Thyroid gland (tissue), 4 donors: ENCODE results near the gene NUB1. TPM values are rescaled to one million over a fixed set of nuclear protein-coding genes. Genes with fewer than 3 reads are reported as not detected.

ENCODE experiments used
- DNase-seq, 2 donors: peaks; one replicate each; pipeline ENCODE4 v3.0.0-alpha.2; 2019
- H3K27ac ChIP-seq, 3 donors: fragments of 200-600 bp; sonication (generic); 1 replicate in 2 of 3; 2 replicates in 1 of 3; pipeline ENCODE4 v1.5.1; 2016 to 2019; ENCODE audit warnings: mild to moderate bottlenecking in 1 of 3, moderate library complexity in 1 of 3
- H3K27me3 ChIP-seq: fragments of 200-600 bp; sonication (generic); one replicate; pipeline ENCODE4 v1.5.1; 2019
- H3K36me3 ChIP-seq, 2 donors: fragments of 200-600 bp; sonication (generic); one replicate each; pipeline ENCODE4 v1.5.1; 2016 to 2019
- H3K4me1 ChIP-seq, 2 donors: fragments of 200-600 bp; sonication (generic); one replicate each; pipeline ENCODE4 v1.5.1; 2017 to 2019
- H3K4me3 ChIP-seq, 3 donors: fragments of 200-600 bp; sonication (generic); replicated peaks in 1 of 3; 1 replicate in 2 of 3; 2 replicates in 1 of 3; pipeline ENCODE4 v1.5.1; 2016; ENCODE audit warnings: mild to moderate bottlenecking in 1 of 3
- H3K9me3 ChIP-seq: fragments of 200-600 bp; sonication (generic); one replicate; pipeline ENCODE4 v1.5.1; 2017
- POLR2A ChIP-seq, 2 donors: fragments of 450-650 bp; IDR thresholded peaks; one replicate each; pipeline ENCODE4 v1.6.1; 2017; ENCODE audit warnings: antibody characterized with exemption in 2 of 2, mild to moderate bottlenecking in 2 of 2, moderate library complexity in 1 of 2
- WGBS, 2 donors: methylation state at CpG; one replicate each; pipeline ENCODE4 v1.1.5; 2017; 5-methylcytosine and 5-hydroxymethylcytosine counted together
- intact Hi-C: fragments of 100-400 bp; cut with DNase I; formaldehyde crosslinking; loops from one replicate; pipeline ENCODE4 v1.15.1; 2023
- total RNA-seq, 4 donors: library from RNA; depleted of rRNA; stranded (reverse); fragments of >200 nt; gene quantifications; one replicate each; pipeline ENCODE4 v1.2.3, GENCODE V29; 2016
- TF ChIP-seq, protein P1 (sequence below), 6 experiments: fragments of 200-600 bp in 3 of 6; fragments of 450-650 bp in 3 of 6; sonication (generic) in 3 of 6; IDR thresholded peaks; one replicate each; pipeline ENCODE4 v1.5.1; 2016 to 2019; ENCODE audit warnings: antibody characterized with exemption in 6 of 6, mild to moderate bottlenecking in 2 of 6, inconsistent platforms in 1 of 6, moderate library complexity in 1 of 6

NUB1 gene
- total RNA-seq, 4 donors from 2014 or later = 56.9 to 75.5 (median 71.4) TPM

DNA sequence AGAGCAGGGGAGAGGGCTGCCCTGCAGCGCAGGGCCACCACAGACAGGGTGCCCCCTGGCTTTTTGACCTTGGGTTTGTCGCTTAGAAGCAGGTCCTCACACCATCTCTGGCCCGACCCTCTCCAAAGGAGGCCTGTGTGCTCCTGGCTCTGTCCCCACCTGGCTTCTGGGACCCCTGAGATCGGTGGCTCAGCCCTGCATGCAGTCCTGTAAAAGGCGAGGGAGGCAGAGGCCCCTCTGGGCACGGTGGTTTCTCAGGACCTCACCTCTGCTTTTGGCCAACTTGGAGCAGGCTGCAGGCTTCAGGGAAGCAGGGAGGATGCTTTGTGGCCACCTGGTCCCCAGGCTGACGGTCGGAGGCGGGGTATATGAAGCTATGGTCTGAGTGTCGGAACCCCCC lies 46.8 kb downstream of the NUB1 start:
- Histone ChIP-seq H3K27me3 (no peaks in the 10 kb centered on the region), H3K4me1 (peaks cover 17 to 19% of the 10 kb centered on the region in 2 donors), H3K9me3 (no peaks in the 10 kb centered on the region), H3K4me3 (no peak overlapping the region), H3K36me3 (no peaks in the 10 kb centered on the region), H3K27ac (no peak overlapping the region)
- DNase-seq = no peak
- TF ChIP-seq POLR2A (IDR thresholded peaks at IDR 0.05) = no peak
- TF ChIP-seq, protein P1, sequence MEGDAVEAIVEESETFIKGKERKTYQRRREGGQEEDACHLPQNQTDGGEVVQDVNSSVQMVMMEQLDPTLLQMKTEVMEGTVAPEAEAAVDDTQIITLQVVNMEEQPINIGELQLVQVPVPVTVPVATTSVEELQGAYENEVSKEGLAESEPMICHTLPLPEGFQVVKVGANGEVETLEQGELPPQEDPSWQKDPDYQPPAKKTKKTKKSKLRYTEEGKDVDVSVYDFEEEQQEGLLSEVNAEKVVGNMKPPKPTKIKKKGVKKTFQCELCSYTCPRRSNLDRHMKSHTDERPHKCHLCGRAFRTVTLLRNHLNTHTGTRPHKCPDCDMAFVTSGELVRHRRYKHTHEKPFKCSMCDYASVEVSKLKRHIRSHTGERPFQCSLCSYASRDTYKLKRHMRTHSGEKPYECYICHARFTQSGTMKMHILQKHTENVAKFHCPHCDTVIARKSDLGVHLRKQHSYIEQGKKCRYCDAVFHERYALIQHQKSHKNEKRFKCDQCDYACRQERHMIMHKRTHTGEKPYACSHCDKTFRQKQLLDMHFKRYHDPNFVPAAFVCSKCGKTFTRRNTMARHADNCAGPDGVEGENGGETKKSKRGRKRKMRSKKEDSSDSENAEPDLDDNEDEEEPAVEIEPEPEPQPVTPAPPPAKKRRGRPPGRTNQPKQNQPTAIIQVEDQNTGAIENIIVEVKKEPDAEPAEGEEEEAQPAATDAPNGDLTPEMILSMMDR (IDR thresholded peaks at IDR 0.05) = no peak
- 96 to 98% methylated on average over 9 to 10 of the region's 10 CpGs for WGBS, 2 donors
- intact Hi-C loops = loop anchor here (10.0 kb wide), 1 partner anchor 376 kb away; no protein-coding TSS in a partner anchor

- intact Hi-C loops = loop anchor here (10.0 kb wide), 1 partner anchor 376 kb away; no protein-coding TSS in a partner anchor
- Histone ChIP-seq H3K4me1 (peaks cover 17 to 19% of the 10 kb centered on the region in 2 donors), H3K27ac (no peak overlapping the region), H3K36me3 (no peaks in the 10 kb centered on the region), H3K9me3 (no peaks in the 10 kb centered on the region), H3K27me3 (no peaks in the 10 kb centered on the region), H3K4me3 (no peak overlapping the region)
- WGBS, 2 donors = 90 to 91% methylated on average over 21 of the region's 21 CpGs
- TF ChIP-seq, protein P1 (IDR thresholded peaks at IDR 0.05) = no peak
- no peak for TF ChIP-seq POLR2A (IDR thresholded peaks at IDR 0.05)
- DNase-seq = no peak
Measured at GRCh38 chr7:151389096-151389767, 47.6 kb downstream of the NUB1 start.

DNA sequence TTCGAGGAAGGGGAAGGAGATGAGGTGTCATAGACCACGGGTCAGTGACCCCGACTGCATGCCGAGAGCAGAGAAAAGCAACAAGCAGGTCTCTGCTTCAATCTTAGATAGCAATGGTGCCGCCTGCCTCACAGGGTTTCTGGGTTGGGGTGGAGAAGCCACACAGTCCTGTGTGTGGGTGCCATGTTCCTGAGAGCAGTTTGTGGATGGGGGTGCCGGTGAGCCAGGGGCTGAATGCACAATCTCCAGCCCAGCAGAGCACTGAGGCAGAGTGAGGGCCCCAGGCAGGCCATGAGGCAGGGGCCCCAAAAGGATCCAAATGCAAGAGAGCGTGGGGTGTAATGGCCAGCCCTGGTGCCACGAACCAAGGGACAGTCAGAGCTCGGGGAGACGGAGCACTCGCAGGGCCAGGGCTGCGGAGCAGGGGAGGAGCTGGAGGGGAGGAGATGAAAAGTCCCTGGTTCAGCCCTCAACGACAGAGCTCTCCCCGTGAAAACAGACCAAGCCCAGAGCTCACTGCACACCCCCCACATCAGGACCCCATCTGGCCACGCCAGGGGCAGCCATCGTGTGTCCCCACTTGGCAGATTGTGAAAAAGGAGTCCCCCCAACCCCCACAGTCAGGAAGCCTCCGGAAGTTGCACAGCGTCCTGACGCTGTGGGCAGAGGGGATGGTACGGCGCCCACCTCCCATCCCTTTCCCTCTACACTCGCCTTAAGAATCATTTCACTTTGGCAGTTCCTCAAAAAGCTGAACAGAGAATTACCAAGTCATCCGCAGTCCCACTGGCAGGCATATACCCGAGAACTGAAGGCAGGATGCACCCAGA lies 48.4 kb downstream of the NUB1 start:
- WGBS, 2 donors = 80 to 88% methylated on average over 24 of the region's 24 CpGs
- intact Hi-C loops = loop anchor here (10.0 kb wide), 1 partner anchor 375 kb away; no protein-coding TSS in a partner anchor
- Histone ChIP-seq H3K27ac (no peak overlapping the region), H3K4me3 (no peak overlapping the region), H3K4me1 (peaks cover 17 to 19% of the 10 kb centered on the region in 2 donors), H3K36me3 (peaks cover 0 to 4% of the 10 kb centered on the region in 2 donors), H3K9me3 (no peaks in the 10 kb centered on the region), H3K27me3 (no peaks in the 10 kb centered on the region)
- no peak for DNase-seq
- TF ChIP-seq POLR2A (IDR thresholded peaks at IDR 0.05) = no peak
- TF ChIP-seq, protein P1 (IDR thresholded peaks at IDR 0.05) = no peak

DNA sequence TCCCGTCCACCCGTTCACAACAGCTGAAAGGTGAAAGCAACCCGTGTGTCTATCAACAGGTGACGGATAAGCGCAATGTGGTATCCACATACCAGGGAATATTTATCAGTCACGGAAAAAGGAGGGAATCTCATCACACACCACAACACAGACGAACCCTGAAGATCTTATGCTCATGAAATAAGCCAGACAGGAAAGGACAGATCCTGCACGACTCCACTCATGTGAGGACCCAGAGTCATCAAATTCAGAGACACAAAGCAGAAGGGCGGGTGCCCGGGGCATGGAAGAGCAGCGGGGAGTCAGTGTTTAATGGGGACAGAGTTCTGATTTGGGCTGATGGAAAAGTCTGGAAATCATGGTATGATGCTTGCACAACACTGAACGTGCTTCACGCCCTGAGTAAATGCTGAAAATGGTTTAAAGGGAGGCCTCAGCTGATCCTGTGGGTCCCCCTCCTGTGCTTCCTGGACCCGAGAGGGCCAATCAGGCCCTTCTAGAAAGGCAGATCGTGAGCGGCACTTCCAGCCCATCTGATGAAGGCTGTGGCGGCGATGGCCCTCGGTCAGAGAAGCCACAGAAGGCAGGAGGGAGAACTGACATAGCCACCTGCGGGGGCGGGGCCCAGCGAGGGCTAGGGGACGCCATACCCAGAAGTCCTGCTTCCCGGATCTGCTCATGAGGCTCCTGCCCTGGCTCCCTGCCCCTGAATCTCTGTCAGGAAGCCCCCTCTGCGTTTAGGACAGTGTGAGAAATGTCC lies 49.2 kb downstream of the NUB1 start:
- Histone ChIP-seq H3K9me3 (no peaks in the 10 kb centered on the region), H3K4me3 (no peak overlapping the region), H3K4me1 (peaks cover 17 to 19% of the 10 kb centered on the region in 2 donors), H3K27me3 (no peaks in the 10 kb centered on the region), H3K36me3 (peaks cover 0 to 4% of the 10 kb centered on the region in 2 donors), H3K27ac (no peak overlapping the region)
- intact Hi-C loops = no loop called here
- TF ChIP-seq, protein P1 (IDR thresholded peaks at IDR 0.05) = no peak
- no peak for TF ChIP-seq POLR2A (IDR thresholded peaks at IDR 0.05)
- DNase-seq = no peak
- WGBS, 2 donors = 81 to 90% methylated on average over 24 to 25 of the region's 25 CpGs
